Kidney capillary endothelial cell (primary cell): ENCODE results near the gene DHODH.
"Not testable (repeated sequence)": the region's sequence is repeated elsewhere in the genome, so short reads cannot be mapped to it uniquely, and the experiment has no call there.

Source experiments
- DNase-seq: peaks from one replicate; pipeline ENCODE4 v3.0.0-alpha.2; 2018; ENCODE audit warnings: low spot score

DHODH gene

DNA sequence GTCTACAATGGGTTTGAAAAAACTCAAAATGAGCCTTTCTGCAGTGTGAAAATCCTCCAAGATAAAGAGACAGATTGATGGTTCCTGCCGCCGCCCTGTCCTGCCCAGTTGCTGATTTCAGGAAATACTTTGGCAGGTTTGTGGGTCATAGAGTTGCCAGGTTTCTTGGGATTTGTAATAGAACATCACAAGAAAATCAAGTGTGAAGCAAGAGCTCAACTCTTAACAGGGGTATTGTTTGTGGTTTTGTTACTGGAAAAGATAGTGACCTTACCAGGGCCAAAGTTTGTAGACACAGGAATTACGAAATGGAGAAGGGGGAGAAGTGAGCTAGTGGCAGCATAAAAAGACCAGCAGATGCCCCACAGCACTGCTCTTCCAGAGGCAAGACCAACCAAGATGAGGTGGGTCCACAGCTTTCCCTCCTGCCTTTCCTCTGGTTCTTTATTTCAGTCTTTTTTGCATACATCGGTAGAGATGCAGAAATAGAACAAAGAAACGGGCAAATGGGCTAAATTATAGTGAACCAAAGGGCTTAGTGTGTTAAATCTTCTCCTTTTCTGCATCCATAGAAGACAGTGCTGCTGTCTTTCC lies 45.8 kb downstream of the DHODH start, which contains the start of gene HP:
TSS of gene HP (plus strand) at position 252 of the 594 bp plus-strand sequence. CDS start at position 400, 148 bp downstream.
- DNase-seq, result not testable (repeated sequence)

DNA sequence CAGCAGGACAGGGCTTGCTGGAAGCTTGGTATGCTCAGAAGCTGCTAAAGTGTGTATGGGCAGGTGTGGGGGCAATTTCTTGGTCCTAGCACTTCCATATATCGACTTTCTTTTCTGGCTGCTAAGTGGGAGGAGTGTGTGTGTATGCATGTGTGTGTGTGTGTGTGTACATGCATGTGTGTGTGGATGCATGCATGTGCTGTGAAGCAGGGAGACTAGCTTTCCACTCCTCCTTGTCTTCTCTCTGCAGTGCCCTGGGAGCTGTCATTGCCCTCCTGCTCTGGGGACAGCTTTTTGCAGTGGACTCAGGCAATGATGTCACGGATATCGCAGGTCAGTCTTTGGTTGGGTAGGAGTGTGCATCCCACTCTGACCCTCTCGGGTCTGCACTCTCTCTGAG lies 47.4 kb downstream of the DHODH start:
- DNase-seq, result no peak

DNA sequence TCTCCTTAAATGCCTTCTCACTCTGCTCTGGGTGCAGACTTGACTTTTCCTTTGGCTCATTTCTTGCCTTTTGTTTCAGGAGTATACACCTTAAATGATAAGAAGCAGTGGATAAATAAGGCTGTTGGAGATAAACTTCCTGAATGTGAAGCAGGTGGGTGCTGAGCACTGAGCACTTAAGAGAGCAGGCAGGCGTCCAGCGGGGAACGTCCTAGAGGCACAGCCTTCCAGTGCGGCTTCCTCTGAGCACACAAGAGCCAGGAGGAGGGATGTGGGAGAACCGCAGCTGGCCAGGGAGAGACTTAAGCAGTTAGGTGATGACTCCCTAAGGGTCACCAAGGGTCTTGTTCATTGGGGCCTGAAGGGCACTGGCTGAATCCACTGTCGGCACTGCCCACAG lies 48.8 kb downstream of the DHODH start:
- DNase-seq, result not testable (repeated sequence)

DNA sequence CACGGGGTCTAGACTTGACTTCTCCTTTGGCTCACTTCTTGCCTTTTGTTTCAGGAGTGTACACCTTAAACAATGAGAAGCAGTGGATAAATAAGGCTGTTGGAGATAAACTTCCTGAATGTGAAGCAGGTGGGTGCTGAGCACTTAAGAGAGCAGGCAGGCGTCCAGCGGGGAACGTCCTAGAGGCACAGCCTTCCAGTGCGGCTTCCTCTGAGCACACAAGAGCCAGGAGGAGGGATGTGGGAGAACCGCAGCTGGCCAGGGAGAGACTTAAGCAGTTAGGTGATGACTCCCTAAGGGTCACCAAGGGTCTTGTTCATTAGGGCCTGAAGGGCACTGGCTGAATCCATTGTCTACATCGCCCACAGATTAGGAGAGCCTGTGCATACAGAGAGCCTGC lies 50.5 kb downstream of the DHODH start:
- DNase-seq, result not testable (repeated sequence)

DNA sequence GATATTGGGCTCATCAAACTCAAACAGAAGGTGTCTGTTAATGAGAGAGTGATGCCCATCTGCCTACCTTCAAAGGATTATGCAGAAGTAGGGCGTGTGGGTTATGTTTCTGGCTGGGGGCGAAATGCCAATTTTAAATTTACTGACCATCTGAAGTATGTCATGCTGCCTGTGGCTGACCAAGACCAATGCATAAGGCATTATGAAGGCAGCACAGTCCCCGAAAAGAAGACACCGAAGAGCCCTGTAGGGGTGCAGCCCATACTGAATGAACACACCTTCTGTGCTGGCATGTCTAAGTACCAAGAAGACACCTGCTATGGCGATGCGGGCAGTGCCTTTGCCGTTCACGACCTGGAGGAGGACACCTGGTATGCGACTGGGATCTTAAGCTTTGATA lies 51.9 kb downstream of the DHODH start:
- DNase-seq, result no peak

DNA sequence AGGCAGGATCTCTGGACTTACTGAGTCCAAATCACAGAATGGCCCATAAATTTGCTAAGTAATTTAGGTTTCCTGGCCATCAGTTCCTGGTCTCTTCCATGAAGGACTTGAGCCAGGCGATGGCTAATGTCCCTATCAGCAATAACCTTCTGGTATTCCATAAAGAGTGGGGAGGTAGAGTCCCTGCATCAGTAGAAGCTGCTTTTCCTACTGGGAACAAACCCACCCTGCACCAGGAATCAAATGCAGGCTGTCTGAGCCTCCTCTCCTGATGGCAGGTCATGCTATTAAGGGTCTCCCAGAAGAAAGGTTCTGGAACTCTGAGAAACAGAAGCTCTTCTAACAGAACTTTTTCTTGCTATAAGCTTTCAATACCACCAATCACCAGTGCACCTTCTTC lies 53.0 kb downstream of the DHODH start:
- DNase-seq, result no peak

DNA sequence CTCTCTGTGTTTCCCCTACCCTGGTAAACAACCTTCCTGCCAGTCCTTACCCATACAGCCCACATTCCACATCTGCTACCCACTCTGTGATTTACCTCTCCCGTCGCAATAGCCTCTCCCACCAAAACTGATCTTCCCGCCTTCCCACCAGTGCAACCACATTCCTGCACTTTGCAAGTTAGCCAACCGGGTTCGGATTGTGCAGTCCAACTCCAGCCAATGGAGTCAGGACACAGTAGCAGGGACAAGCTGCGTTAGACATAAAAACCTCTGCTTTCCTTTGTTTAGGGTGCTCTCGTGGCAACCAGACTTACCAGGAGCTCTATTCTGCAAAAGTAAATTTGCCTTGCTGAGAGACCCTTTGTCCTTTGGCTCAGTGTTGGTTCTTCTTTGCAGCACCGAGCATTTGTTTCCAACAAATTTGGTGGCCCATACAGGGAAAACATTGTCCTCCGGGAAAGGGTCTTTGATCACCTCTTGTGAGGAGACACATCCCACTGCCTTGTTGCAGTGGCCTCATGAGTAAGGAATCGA lies 55.9 kb downstream of the DHODH start:
- no peak for DNase-seq

DNA sequence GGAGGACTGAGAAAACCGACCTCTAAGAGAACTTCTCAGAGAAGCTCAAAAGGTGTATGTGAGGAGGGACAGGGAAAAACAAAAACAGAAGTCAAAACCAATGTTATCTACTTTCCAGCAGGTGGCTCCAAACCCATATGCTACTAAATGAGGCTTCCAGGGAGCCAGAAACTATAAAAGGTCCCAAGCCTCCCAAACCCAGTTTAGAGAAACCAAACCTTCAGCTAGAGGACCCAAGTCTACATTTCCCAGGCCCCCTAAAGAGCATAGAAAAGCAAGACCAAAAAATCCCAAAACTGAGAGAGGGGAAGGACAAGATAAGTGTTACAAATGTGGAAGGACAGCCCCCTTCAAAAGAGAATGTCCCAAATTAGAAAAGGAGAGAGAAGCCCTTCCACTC lies 58.2 kb downstream of the DHODH start:
- peak; percentile 16 for DNase-seq

DNA sequence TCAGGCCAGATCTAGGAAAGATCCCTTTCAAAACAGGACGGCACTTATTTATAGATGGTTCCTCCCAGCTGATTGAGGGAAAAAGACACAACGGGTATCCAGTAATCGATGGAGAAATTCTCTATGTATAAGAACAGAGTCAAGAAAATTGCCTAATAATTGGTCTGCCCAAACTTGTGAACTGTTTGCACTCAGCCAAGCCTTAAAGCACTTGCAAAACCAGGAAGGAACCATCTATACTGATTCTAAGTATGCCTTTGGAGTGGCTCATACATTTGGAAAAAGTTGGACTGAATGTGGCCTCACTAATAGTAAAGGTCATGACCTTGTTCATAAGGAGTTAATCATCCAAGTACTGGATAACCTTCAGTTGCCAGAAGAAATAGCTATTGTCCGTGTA lies 60.4 kb downstream of the DHODH start:
- DNase-seq, result peak; percentile 9

DNA sequence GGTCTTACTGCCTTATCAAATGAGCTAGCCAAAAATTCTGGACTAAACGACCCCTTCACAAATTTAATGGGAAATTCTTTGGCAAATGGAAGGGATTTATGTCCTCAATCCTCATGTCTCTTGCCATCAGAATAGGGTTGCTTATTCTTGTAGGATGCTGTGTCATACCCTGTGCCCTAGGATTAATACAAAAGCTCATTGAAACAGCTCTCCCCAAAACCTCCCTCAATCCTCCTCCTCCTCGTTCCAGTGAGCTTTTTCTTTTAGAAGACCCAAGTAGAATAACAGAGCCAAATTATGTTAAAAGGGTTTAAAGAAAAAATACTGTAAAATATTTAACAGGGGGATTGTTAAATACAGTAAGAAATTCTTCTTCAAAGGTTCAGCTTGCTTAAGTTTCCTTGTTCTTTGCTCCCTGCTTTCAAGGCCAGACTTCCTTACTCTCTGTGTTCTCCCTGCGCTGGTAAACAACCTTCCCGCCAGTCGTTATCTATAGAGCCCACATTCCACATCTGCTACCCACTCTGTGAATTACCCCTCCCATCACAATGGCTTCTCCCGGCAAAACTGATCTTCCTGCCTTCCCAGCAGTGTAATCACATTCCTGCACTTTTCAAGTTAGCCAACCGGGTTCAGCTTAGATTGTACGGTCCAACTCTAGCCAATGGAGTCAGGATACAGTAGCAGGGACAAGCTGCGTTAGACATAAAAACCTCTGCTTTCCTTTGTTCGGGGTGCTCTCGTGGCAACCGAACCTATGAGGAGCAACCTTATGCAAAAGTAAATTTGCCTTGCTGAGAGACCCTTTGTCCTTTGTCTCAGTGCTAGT lies 64.2 kb downstream of the DHODH start:
- DNase-seq, result no peak

DNA sequence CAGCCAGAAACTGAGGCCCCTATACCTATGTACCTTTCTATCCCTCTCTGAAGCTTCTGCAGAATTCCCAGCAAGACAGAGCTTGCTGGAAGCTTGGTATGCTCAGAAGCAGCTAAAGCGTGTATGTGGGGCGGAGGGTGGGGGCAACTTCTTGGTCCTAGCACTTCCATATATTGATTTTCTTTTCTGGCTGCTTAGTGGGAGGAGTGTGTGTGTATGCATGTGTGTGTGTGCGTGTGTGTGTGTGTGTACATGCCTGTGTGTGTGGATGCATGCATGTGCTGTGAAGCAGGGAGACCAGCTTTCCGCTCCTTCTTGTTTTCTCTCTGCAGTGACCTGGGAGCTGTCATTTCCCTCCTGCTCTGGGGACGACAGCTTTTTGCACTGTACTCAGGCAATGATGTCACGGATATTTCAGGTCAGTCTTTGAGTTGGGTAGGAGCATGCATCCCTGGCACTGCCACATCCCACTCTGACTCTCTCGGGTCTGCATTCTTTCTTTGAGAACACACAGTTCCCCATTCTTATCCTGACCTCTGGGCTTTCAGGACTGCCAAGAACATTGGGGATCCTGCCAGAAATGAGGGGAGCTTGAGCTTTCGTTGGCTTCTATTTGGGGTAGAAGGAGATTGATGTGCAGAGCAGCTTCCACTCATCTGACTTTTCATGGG lies 65.2 kb downstream of the DHODH start:
- DNase-seq, result no peak

DNA sequence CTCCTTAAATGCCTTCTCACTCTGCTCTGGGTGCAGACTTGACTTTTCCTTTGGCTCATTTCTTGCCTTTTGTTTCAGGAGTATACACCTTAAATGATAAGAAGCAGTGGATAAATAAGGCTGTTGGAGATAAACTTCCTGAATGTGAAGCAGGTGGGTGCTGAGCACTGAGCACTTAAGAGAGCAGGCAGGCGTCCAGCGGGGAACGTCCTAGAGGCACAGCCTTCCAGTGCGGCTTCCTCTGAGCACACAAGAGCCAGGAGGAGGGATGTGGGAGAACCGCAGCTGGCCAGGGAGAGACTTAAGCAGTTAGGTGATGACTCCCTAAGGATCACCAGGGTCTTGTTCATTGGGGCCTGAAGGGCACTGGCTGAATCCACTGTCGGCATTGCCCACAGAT lies 66.5 kb downstream of the DHODH start:
- DNase-seq, result not testable (repeated sequence)
